H1 (cell line): ENCODE results near the gene PIK3C2G. TPM values are rescaled to one million over a fixed set of nuclear protein-coding genes. Genes with fewer than 3 reads are reported as not detected.

Experiments used
- CEBPB ChIP-seq: IDR thresholded peaks from 2 replicates; pipeline ENCODE4 v1.6.1; 2012; ENCODE audit warnings: low read depth, low read length
- CHD2 ChIP-seq: IDR thresholded peaks from 2 replicates; pipeline ENCODE4 v1.6.1; 2012; ENCODE audit warnings: low read length, improper control_type of control experiment
- CHD7 ChIP-seq: fragments of 300-600 bp; sonication (generic); IDR thresholded peaks from 2 replicates; pipeline ENCODE4 v1.7.1; 2012; ENCODE audit warnings: low read length, moderate library complexity, mild to moderate bottlenecking, inconsistent platforms; ENCODE audit not compliant: insufficient replicate concordance
- EGR1 ChIP-seq: IDR thresholded peaks from 2 replicates; pipeline ENCODE4 v1.6.1; 2011; ENCODE audit warnings: low read depth, low read length, borderline replicate concordance
- EP300 ChIP-seq, 2 experiments: IDR thresholded peaks; 1 replicate in 1 of 2; 2 replicates in 1 of 2; pipeline ENCODE4 v1.6.1; 2011 to 2012; ENCODE audit warnings: low read depth in 2 of 2, low read length in 2 of 2, mild to moderate bottlenecking in 2 of 2, borderline replicate concordance in 1 of 2, inconsistent platforms in 1 of 2, moderate library complexity in 1 of 2
- GTF2F1 ChIP-seq: IDR thresholded peaks from 2 replicates; pipeline ENCODE4 v1.6.1; 2012; ENCODE audit warnings: low read depth, low read length, improper control_type of control experiment, borderline replicate concordance
- HDAC2 ChIP-seq, 2 experiments: fragments of 300-600 bp in 1 of 2; sonication (generic) in 1 of 2; IDR thresholded peaks; 2 replicates each; pipeline ENCODE4 v1.6.1; 2011 to 2012; ENCODE audit warnings: low read depth in 2 of 2, low read length in 2 of 2, mild to moderate bottlenecking in 2 of 2, moderate library complexity in 2 of 2, borderline replicate concordance in 1 of 2, inconsistent platforms in 1 of 2
- MAFK ChIP-seq: IDR thresholded peaks from 2 replicates; pipeline ENCODE4 v1.6.1; 2012; ENCODE audit warnings: low read depth, mild to moderate bottlenecking, improper control_type of control experiment, low read length
- POLR2A ChIP-seq, 2 experiments: IDR thresholded peaks; 1 replicate in 1 of 2; 2 replicates in 1 of 2; pipeline ENCODE4 v1.6.1; 2011; ENCODE audit warnings: low read depth in 2 of 2, low read length in 2 of 2, mild to moderate bottlenecking in 2 of 2; ENCODE audit errors: control extremely low read depth in 1 of 2
- SP1 ChIP-seq: IDR thresholded peaks from 2 replicates; pipeline ENCODE4 v1.6.1; 2011; ENCODE audit warnings: low read depth, low read length
- SP2 ChIP-seq: IDR thresholded peaks from 2 replicates; pipeline ENCODE4 v1.6.1; 2012; ENCODE audit warnings: mild to moderate bottlenecking, low read length, inconsistent platforms
- SUZ12 ChIP-seq: fragments of 200-600 bp; sonication (generic); IDR thresholded peaks from 2 replicates; pipeline ENCODE4 v1.6.1; 2012; ENCODE audit warnings: mild to moderate bottlenecking, inconsistent platforms, low read length, moderate library complexity, mixed read lengths
- polyA plus RNA-seq, 7 experiments: library from polyadenylated mRNA; depleted of rRNA in 3 of 7; stranded (reverse) in 5 of 7; unstranded in 2 of 7; fragments of >200 nt in 5 of 7; fragments of 200-250 nt in 2 of 7; gene quantifications; 1 replicate in 5 of 7; 2 replicates in 1 of 7; 4 replicates in 1 of 7; pipeline versions ENCODE4 v1.2.1 to v1.2.3, GENCODE V29; 2011 to 2013; ENCODE audit warnings: missing spikeins in 2 of 7, mixed read lengths in 2 of 7
- total RNA-seq: library from RNA; stranded (reverse); fragmentation: NEBNext Ultra II Directional; extraction: Animal tissue kit (Norgen Biotek cat#: 25700); gene quantifications from 2 replicates; pipeline ENCODE4 v1.2.1, GENCODE V29; 2021

Gene PIK3C2G
- total and polyA plus RNA-seq, 2 of the 8 experiments (the other 6 are each of a cell fraction or from before 2014, with no cell fraction given) = not detected

- TF ChIP-seq CHD7 (no peak), POLR2A (IDR thresholded peaks at IDR 0.05; ENCODE audit: control extremely low read depth in 1 of 2, low read depth in 2 of 2, low read length in 2 of 2) (no peak), GTF2F1 (no peak), HDAC2 (IDR thresholded peaks at IDR 0.05; ENCODE audit: borderline replicate concordance in 1 of 2, low read depth in 2 of 2, low read length in 2 of 2) (no peak), CEBPB (no peak), CHD2 (no peak), SP1 (no peak), SUZ12 (no peak), EP300 (IDR thresholded peaks at IDR 0.05; ENCODE audit: borderline replicate concordance in 1 of 2, low read depth in 2 of 2, low read length in 2 of 2) (no peak), EGR1 (no peak), SP2 (no peak), MAFK (no peak)
These were observed 588 bp downstream of the PIK3C2G start (continued) for GRCh38 chr12:18261906-18262305.
